Lower leg skin (tissue), 4 donors: ENCODE data around the gene ZNF862. TPM values are rescaled to one million over a fixed set of nuclear protein-coding genes. Genes with fewer than 3 reads are reported as not detected.

Source experiments
- DNase-seq, 2 donors: peaks; one replicate each; pipeline ENCODE4 v3.0.0-alpha.2; 2019; ENCODE audit warnings: low spot score in 2 of 2
- H3K4me3 ChIP-seq: fragments of 200-600 bp; sonication (generic); 2 replicates; pipeline ENCODE4 v1.5.1; 2017; ENCODE audit warnings: mild to moderate bottlenecking, low read depth; ENCODE audit not compliant: poor library complexity, severe bottlenecking
- POLR2A ChIP-seq, 2 donors: fragments of 450-650 bp; IDR thresholded peaks; one replicate each; pipeline ENCODE4 v1.6.1; 2016 to 2017; ENCODE audit warnings: antibody characterized with exemption in 2 of 2, mild to moderate bottlenecking in 1 of 2, moderate library complexity in 1 of 2
- WGBS, 2 donors: methylation state at CpG; one replicate each; pipeline ENCODE4 v1.1.5; 2018; 5-methylcytosine and 5-hydroxymethylcytosine counted together
- intact Hi-C: fragments of 100-400 bp; cut with DNase I; formaldehyde crosslinking; loops from one replicate; pipeline ENCODE4 v1.15.0; 2023; ENCODE audit warnings: low total_unique reads
- total RNA-seq, 4 donors: library from RNA; depleted of rRNA; stranded (reverse); fragments of >200 nt; gene quantifications; one replicate each; pipeline ENCODE4 v1.1.0, GENCODE V29; 2016
- TF ChIP-seq, protein P1 (sequence below), 3 donors: fragments of 450-650 bp; IDR thresholded peaks; one replicate each; pipeline ENCODE4 v1.5.1; 2016; ENCODE audit warnings: antibody characterized with exemption in 3 of 3, mild to moderate bottlenecking in 3 of 3, moderate library complexity in 2 of 3

ZNF862 gene
- total RNA-seq, 4 donors from 2014 or later, result 12.8 to 34.3 (median 22.3) TPM

DNA sequence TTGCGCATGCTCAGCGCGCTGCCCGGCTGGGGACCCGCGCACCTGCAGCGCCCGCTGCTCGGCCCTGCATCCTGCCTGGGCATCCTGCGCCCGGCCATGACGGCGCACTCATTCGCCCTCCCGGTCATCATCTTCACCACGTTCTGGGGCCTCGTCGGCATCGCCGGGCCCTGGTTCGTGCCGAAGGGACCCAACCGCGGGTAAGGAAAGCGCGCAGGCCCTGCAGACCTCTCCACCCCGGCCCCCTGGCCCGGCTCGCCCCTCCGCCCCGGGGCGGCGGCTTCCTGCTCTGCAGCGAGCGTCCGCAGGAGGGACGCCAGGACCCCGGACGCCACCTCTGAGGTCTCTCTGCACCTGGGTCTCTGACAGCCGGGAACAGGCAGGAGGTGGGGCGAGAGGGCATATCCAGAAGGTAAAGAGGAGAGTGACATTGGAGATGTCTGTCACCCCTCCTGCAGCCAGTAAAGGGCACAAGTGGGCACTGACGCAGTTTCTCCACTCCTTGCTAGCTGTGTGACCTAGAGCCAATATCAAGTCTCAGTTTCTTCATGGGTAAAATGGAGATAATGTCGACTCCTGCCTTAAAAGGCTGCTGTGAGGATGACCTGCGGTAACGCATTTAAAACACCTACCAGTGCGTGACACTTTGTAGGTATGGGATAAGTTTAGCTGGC, 35.9 kb downstream of the ZNF862 start:
- peak overlapping the region; percentile 54 for H3K4me3 ChIP-seq
- no peak for TF ChIP-seq POLR2A (IDR thresholded peaks at IDR 0.05)
- TF ChIP-seq, protein P1, sequence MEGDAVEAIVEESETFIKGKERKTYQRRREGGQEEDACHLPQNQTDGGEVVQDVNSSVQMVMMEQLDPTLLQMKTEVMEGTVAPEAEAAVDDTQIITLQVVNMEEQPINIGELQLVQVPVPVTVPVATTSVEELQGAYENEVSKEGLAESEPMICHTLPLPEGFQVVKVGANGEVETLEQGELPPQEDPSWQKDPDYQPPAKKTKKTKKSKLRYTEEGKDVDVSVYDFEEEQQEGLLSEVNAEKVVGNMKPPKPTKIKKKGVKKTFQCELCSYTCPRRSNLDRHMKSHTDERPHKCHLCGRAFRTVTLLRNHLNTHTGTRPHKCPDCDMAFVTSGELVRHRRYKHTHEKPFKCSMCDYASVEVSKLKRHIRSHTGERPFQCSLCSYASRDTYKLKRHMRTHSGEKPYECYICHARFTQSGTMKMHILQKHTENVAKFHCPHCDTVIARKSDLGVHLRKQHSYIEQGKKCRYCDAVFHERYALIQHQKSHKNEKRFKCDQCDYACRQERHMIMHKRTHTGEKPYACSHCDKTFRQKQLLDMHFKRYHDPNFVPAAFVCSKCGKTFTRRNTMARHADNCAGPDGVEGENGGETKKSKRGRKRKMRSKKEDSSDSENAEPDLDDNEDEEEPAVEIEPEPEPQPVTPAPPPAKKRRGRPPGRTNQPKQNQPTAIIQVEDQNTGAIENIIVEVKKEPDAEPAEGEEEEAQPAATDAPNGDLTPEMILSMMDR (IDR thresholded peaks at IDR 0.05), result no peak
- no peak for DNase-seq
- intact Hi-C loops, result no loop called here
- 14 to 39% methylated on average over 8 to 22 of the region's 46 CpGs for WGBS, 2 donors

GRCh38 chr7:149874644-149875028, 36.5 kb downstream of the ZNF862 start:
- no peak overlapping the region for H3K4me3 ChIP-seq
- intact Hi-C loops, result no loop called here
- TF ChIP-seq POLR2A (IDR thresholded peaks at IDR 0.05), result no peak
- TF ChIP-seq, protein P1 (IDR thresholded peaks at IDR 0.05), result no peak
- DNase-seq, result peak in 1 of 2 donors; percentile 12
- 75% methylated on average over 8 of the region's 8 CpGs for WGBS, 2 donors

DNA sequence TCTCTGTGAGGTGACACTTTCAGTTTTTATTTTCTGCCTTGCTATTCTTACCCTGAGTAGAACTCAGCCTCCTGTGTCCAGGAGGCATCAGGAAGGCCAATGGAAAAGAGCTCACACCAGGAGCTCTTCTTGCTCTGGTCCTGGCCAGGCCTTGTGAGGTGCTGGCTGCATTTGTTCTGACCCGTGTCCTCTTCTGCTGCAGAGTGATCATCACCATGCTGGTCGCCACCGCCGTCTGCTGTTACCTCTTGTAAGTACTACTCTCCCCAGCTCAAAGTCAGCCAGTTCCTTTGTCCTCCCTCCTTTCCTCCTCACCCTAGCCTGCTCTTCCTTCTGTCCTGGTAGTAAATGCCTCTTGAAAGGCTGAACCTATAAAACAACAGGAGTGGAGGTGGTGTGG, 37.2 kb downstream of the ZNF862 start:
- 96% methylated on average over 4 of the region's 4 CpGs for WGBS, 2 donors
- no peak overlapping the region for H3K4me3 ChIP-seq
- intact Hi-C loops, result no loop called here
- no peak for DNase-seq
- no peak for TF ChIP-seq POLR2A (IDR thresholded peaks at IDR 0.05)
- TF ChIP-seq, protein P1 (IDR thresholded peaks at IDR 0.05), result no peak

GRCh38 chr7:149877890-149878522, 39.8 kb downstream of the ZNF862 start:
- H3K4me3 ChIP-seq, result no peak overlapping the region
- TF ChIP-seq, protein P1 (IDR thresholded peaks at IDR 0.05), result no peak
- no peak for TF ChIP-seq POLR2A (IDR thresholded peaks at IDR 0.05)
- WGBS, 2 donors, result 87 to 91% methylated on average over 16 of the region's 16 CpGs
- no peak for DNase-seq
- intact Hi-C loops, result no loop called here

GRCh38 chr7:149878523-149878921, 40.3 kb downstream of the ZNF862 start:
- DNase-seq, result no peak
- TF ChIP-seq, protein P1 (IDR thresholded peaks at IDR 0.05), result no peak
- TF ChIP-seq POLR2A (IDR thresholded peaks at IDR 0.05), result no peak
- intact Hi-C loops, result no loop called here
- 84 to 91% methylated on average over 10 to 13 of the region's 13 CpGs for WGBS, 2 donors
- no peak overlapping the region for H3K4me3 ChIP-seq
